Measurements from ENCODE around the gene TRAF2. TPM values are rescaled to one million over a fixed set of nuclear protein-coding genes. Genes with fewer than 3 reads are reported as not detected.

Gene TRAF2
- total and polyA plus RNA-seq, 2 of the 4 experiments (the other 2 are of a cell fraction), result 6.6 to 12.0 TPM

GRCh38 chr9:136867480-136867879, 18.8 kb upstream of the TRAF2 start:
- ChIA-PET CTCF (no interaction called here), POLR2A (ENCODE audit: unreplicated experiment) (no interaction called here)
- BruUV-seq (replicated peaks), result no TSS peak
- no peaks in the 10 kb centered on the region for H3K27me3 ChIP-seq (ENCODE audit: control insufficient read depth, insufficient read depth, low read length)
- peaks cover 18% of the 10 kb centered on the region for H3K36me3 ChIP-seq (ENCODE audit: control insufficient read depth, insufficient read depth, low read length)
- H2BK15ac ChIP-seq (ENCODE audit: low read depth, low read length), result no peak overlapping the region
- H3K4ac ChIP-seq (ENCODE audit: low read depth, low read length), result no peak overlapping the region
- no peak for TF ChIP-seq MAFK (IDR thresholded peaks at IDR 0.05; ENCODE audit: low read depth, low read length)
- TF ChIP-seq RAD21 (IDR thresholded peaks at IDR 0.05; ENCODE audit: low read length), result no peak
- no peak for TF ChIP-seq ELK1 (IDR thresholded peaks at IDR 0.05; ENCODE audit: borderline replicate concordance, low read depth, low read length)
- TF ChIP-seq MXI1 (IDR thresholded peaks at IDR 0.05; ENCODE audit: borderline replicate concordance, low read depth, low read length), result no peak
- no peak for TF ChIP-seq RFX5 (IDR thresholded peaks at IDR 0.05; ENCODE audit: low read depth, low read length)
- no peak for TF ChIP-seq CTCF (conservative IDR thresholded peaks at IDR 0.05; ENCODE audit: low read depth, low read length)
- no peak for TF ChIP-seq CHD1 (IDR thresholded peaks at IDR 0.05; ENCODE audit: low read depth, low read length)
- TF ChIP-seq NFE2L2 (IDR thresholded peaks at IDR 0.05; ENCODE audit: low read depth, low read length), result no peak
- no peak for TF ChIP-seq RCOR1 (IDR thresholded peaks at IDR 0.05; ENCODE audit: insufficient replicate concordance, low read length)
- no peak for TF ChIP-seq USF2 (IDR thresholded peaks at IDR 0.05; ENCODE audit: low read depth, low read length)
- no peak for TF ChIP-seq SMC3 (IDR thresholded peaks at IDR 0.05; ENCODE audit: low read depth, low read length)
- no peak for TF ChIP-seq FOS (IDR thresholded peaks at IDR 0.05; ENCODE audit: low read depth, low read length)
- no peak for TF ChIP-seq CEBPB (IDR thresholded peaks at IDR 0.05; ENCODE audit: low read depth, low read length)
- intact Hi-C loops (cut with micrococcal nuclease), result no loop called here
- H3K4me3 ChIP-seq (ENCODE audit: insufficient read depth, low read depth, low read length), result no peak overlapping the region
- H2AK5ac ChIP-seq (ENCODE audit: low read depth, low read length), result no peak overlapping the region
- 98% methylated on average over 5 of the region's 18 CpGs; no CpG with 5 or more reads in 1 of the 2 experiments for WGBS, 2 experiments (ENCODE audit: extremely low coverage in 2 of 2, insufficient read length in 1 of 2)
- H2BK20ac ChIP-seq (ENCODE audit: low read depth, low read length), result no peak overlapping the region
- H3K56ac ChIP-seq (ENCODE audit: extremely low read depth, insufficient read depth, low read length), result no peak overlapping the region
- peaks cover 3% of the 10 kb centered on the region for H3K4me1 ChIP-seq (ENCODE audit: control insufficient read depth, insufficient read depth, low read length)
- H3K23ac ChIP-seq (ENCODE audit: low read depth, low read length), result no peak overlapping the region
- H4K8ac ChIP-seq (ENCODE audit: low read depth in 2 of 2, low read length in 2 of 2), result no peak overlapping the region
- in situ Hi-C loops (cut with MboI; ENCODE audit: low sequenced_read_pairs), result no loop called here
- H3K27ac ChIP-seq (ENCODE audit: insufficient read depth, low read length), result no peak overlapping the region
- peaks cover 7% of the 10 kb centered on the region for H3K9me3 ChIP-seq (ENCODE audit: control insufficient read depth, insufficient read depth, low read length)
- no peak overlapping the region for H2BK120ac ChIP-seq (ENCODE audit: low read depth, low read length)
- no peak overlapping the region for H3K9ac ChIP-seq (ENCODE audit: low read depth, low read length)
- no peak for DNase-seq
- H3K18ac ChIP-seq (ENCODE audit: low read depth, low read length), result no peak overlapping the region
- no peak overlapping the region for H4K91ac ChIP-seq (ENCODE audit: insufficient read depth, low read depth, low read length)
- H3K9me1 ChIP-seq (ENCODE audit: insufficient read depth, low read length), result peaks cover 5% of the 10 kb centered on the region
- no peak overlapping the region for H2AK9ac ChIP-seq (replicated peaks; ENCODE audit: low read depth, low read length, poor library complexity)
- H2BK5ac ChIP-seq (ENCODE audit: low read depth, low read length, poor library complexity, severe bottlenecking), result no peak overlapping the region
- peaks cover 16 to 39% of the 10 kb centered on the region in 2 experiments for H3K79me1 ChIP-seq (ENCODE audit: low read depth in 1 of 2, low read length in 2 of 2)
- H3K14ac ChIP-seq (replicated peaks; ENCODE audit: low read depth, low read length), result no peak overlapping the region
- H3K4me2 ChIP-seq (ENCODE audit: low read depth, low read length), result no peak overlapping the region
- ATAC-seq (ENCODE audit: low read depth), result no peak
- H2AFZ ChIP-seq (replicated peaks; ENCODE audit: low read length, poor library complexity), result no peak overlapping the region
- no peak overlapping the region for H4K5ac ChIP-seq (ENCODE audit: low read depth, low read length)
- dilution Hi-C loops (cut with HindIII; ENCODE audit: low sequenced_read_pairs, unreplicated experiment), result no loop called here
- peaks cover 13% of the 10 kb centered on the region for H4K20me1 ChIP-seq (ENCODE audit: insufficient read depth, low read length)
